ENCODE results near the gene NDUFS6. TPM values are rescaled to one million over a fixed set of nuclear protein-coding genes. Genes with fewer than 3 reads are reported as not detected.
A peak's percentile ranks its signal among the peaks of the same experiment; 100 is the strongest.

Gene NDUFS6
- total RNA-seq, 1 experiment from 2014 or later: 59.7 TPM

DNA sequence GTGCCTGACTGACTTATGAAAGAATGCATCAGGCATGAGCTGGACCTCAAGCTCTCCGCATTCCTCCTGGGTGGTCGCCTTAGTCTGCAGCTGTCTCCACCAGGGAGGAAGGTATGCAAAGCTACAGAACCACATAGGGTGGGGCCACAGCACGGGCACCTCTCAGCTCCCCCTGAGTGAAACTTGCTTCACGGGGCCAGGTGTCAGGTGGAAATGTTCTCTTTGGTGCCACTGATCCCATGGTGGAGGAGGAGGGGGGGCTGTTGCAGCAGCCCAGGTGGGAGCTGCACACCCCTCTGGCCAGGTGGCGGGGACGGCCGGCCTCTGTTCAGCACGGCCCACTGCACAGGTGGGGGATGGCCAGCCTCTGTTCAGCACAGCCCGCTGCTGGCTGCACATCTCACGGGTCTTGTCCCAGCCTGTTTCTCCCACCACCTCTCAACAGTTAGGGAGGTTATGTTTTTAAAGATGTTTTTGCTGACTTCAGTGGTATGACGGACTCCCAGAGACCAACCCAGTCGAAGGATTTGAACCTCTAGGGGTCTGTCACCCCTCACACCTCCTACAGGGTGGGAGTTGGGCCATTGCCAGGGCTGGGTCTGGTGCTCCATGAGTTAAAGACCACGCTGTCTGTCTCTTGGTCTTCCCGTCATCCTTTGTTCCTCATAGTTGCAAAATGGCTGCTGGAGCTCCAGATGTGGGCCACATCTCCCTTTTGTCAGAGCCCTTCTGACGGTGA lies 35.9 kb upstream of the NDUFS6 start:
- H3K27me3 Mint-ChIP-seq (ENCODE audit: insufficient read depth, unreplicated experiment): peaks cover 11% of the 10 kb centered on the region
- H3K4me1 ChIP-seq: no peaks in the 10 kb centered on the region
- no peaks in the 10 kb centered on the region for H3K36me3 Mint-ChIP-seq (ENCODE audit: insufficient read depth, unreplicated experiment)
- H3K4me3 ChIP-seq (ENCODE audit: low read depth, low read length): no peak overlapping the region
- H3K4me1 Mint-ChIP-seq (ENCODE audit: low read depth, unreplicated experiment): no peaks in the 10 kb centered on the region
- no peaks in the 10 kb centered on the region for H3K9me3 Mint-ChIP-seq (ENCODE audit: unreplicated experiment)
- TF ChIP-seq, protein P1, sequence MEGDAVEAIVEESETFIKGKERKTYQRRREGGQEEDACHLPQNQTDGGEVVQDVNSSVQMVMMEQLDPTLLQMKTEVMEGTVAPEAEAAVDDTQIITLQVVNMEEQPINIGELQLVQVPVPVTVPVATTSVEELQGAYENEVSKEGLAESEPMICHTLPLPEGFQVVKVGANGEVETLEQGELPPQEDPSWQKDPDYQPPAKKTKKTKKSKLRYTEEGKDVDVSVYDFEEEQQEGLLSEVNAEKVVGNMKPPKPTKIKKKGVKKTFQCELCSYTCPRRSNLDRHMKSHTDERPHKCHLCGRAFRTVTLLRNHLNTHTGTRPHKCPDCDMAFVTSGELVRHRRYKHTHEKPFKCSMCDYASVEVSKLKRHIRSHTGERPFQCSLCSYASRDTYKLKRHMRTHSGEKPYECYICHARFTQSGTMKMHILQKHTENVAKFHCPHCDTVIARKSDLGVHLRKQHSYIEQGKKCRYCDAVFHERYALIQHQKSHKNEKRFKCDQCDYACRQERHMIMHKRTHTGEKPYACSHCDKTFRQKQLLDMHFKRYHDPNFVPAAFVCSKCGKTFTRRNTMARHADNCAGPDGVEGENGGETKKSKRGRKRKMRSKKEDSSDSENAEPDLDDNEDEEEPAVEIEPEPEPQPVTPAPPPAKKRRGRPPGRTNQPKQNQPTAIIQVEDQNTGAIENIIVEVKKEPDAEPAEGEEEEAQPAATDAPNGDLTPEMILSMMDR (IDR thresholded peaks at IDR 0.05; ENCODE audit: insufficient read depth in 1 of 2, low read depth in 1 of 2, low read length in 1 of 2, severe bottlenecking in 1 of 2, unreplicated experiment in 1 of 2): no peak
- no TSS peak for BruUV-seq (replicated peaks)
- intact Hi-C loops (cut with micrococcal nuclease; ENCODE audit: unreplicated experiment): loop anchor here (10.0 kb wide), 1 partner anchor 249 kb away; no protein-coding TSS in a partner anchor
- H3K27ac Mint-ChIP-seq (ENCODE audit: unreplicated experiment): no peak overlapping the region
- no peaks in the 10 kb centered on the region for H3K9me3 ChIP-seq
- ChIA-PET CTCF (no interaction called here), POLR2A (no interaction called here)
- no peaks in the 10 kb centered on the region; the same call in 1 of the 2 replicates for H3K27me3 ChIP-seq (replicated peaks; ENCODE audit: control insufficient read depth, insufficient read depth, low read length)
- no peaks in the 10 kb centered on the region for H3K36me3 ChIP-seq (ENCODE audit: control insufficient read depth, insufficient read depth, low read length)
- H3K4me3 Mint-ChIP-seq (ENCODE audit: unreplicated experiment): no peak overlapping the region
- DNase-seq: peak in 1 of 2 experiments; percentile 21

DNA sequence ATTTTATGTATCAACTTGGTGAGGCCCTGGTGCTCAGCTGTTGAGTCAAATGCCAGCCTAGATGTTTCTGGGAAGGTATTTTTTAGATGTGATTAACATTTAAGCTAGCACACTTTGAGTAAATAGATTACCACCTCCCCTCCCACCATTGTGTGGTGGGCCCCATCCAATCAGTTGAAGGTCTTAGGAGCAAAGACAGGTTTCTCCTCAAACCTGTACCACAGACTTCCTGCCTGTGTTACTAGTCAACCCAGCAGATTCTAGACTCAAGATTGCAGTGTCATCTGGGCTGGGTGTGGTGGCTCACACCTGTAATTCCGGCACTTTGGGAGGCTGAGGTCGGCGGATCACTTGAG lies 35.3 kb upstream of the NDUFS6 start:
- Histone ChIP-seq H3K4me1 (no peaks in the 10 kb centered on the region), H3K4me3 (ENCODE audit: low read depth, low read length) (no peak overlapping the region), H3K27me3 (replicated peaks; ENCODE audit: control insufficient read depth, insufficient read depth, low read length) (no peaks in the 10 kb centered on the region; the same call in 1 of the 2 replicates), H3K36me3 (ENCODE audit: control insufficient read depth, insufficient read depth, low read length) (no peaks in the 10 kb centered on the region), H3K9me3 (no peaks in the 10 kb centered on the region)
- POLR2A ChIA-PET: no interaction called here
- no peaks in the 10 kb centered on the region for H3K9me3 Mint-ChIP-seq (ENCODE audit: unreplicated experiment)
- no peak overlapping the region for H3K4me3 Mint-ChIP-seq (ENCODE audit: unreplicated experiment)
- peaks cover 14% of the 10 kb centered on the region for H3K27me3 Mint-ChIP-seq (ENCODE audit: insufficient read depth, unreplicated experiment)
- DNase-seq: no peak
- intact Hi-C loops (cut with micrococcal nuclease; ENCODE audit: unreplicated experiment): loop anchor here (10.0 kb wide), 1 partner anchor 249 kb away; no protein-coding TSS in a partner anchor
- TF ChIP-seq, protein P1 (IDR thresholded peaks at IDR 0.05; ENCODE audit: insufficient read depth in 1 of 2, low read depth in 1 of 2, low read length in 1 of 2, severe bottlenecking in 1 of 2, unreplicated experiment in 1 of 2): no peak
- no peak overlapping the region for H3K27ac Mint-ChIP-seq (ENCODE audit: unreplicated experiment)
- CTCF ChIA-PET: no interaction called here
- H3K36me3 Mint-ChIP-seq (ENCODE audit: insufficient read depth, unreplicated experiment): no peaks in the 10 kb centered on the region
- no peaks in the 10 kb centered on the region for H3K4me1 Mint-ChIP-seq (ENCODE audit: low read depth, unreplicated experiment)
- no TSS peak for BruUV-seq (replicated peaks)

- Histone ChIP-seq H3K36me3 (ENCODE audit: control insufficient read depth, insufficient read depth, low read length) (no peaks in the 10 kb centered on the region), H3K4me1 (no peaks in the 10 kb centered on the region), H3K4me3 (ENCODE audit: low read depth, low read length) (no peak overlapping the region), H3K9me3 (no peaks in the 10 kb centered on the region), H3K27me3 (replicated peaks; ENCODE audit: control insufficient read depth, insufficient read depth, low read length) (no peaks in the 10 kb centered on the region; the same call in 1 of the 2 replicates)
- no TSS peak for BruUV-seq (replicated peaks)
- Mint-ChIP-seq H3K36me3 (ENCODE audit: insufficient read depth, unreplicated experiment) (no peaks in the 10 kb centered on the region), H3K27ac (ENCODE audit: unreplicated experiment) (no peak overlapping the region), H3K27me3 (ENCODE audit: insufficient read depth, unreplicated experiment) (peaks cover 16% of the 10 kb centered on the region), H3K4me3 (ENCODE audit: unreplicated experiment) (no peak overlapping the region), H3K9me3 (ENCODE audit: unreplicated experiment) (no peaks in the 10 kb centered on the region), H3K4me1 (ENCODE audit: low read depth, unreplicated experiment) (no peaks in the 10 kb centered on the region)
- TF ChIP-seq, protein P1 (IDR thresholded peaks at IDR 0.05; ENCODE audit: insufficient read depth in 1 of 2, low read depth in 1 of 2, low read length in 1 of 2, severe bottlenecking in 1 of 2, unreplicated experiment in 1 of 2): no peak
- ChIA-PET CTCF (no interaction called here), POLR2A (no interaction called here)
- no peak for DNase-seq
- intact Hi-C loops (cut with micrococcal nuclease; ENCODE audit: unreplicated experiment): loop anchor here (10.0 kb wide), 1 partner anchor 247 kb away; no protein-coding TSS in a partner anchor
These were observed 33.5 kb upstream of the NDUFS6 start for GRCh38 chr5:1767524-1768282.

All from Caco-2 (cell line).